CD4-positive, alpha-beta T cell treated with Interleukin-21 for 1 hour (primary cell): ENCODE measurements around the gene DGKB.

Experiments used
- DNase-seq: peaks from one replicate; pipeline ENCODE4 v3.0.0-alpha.2; 2020

DGKB gene

DNA sequence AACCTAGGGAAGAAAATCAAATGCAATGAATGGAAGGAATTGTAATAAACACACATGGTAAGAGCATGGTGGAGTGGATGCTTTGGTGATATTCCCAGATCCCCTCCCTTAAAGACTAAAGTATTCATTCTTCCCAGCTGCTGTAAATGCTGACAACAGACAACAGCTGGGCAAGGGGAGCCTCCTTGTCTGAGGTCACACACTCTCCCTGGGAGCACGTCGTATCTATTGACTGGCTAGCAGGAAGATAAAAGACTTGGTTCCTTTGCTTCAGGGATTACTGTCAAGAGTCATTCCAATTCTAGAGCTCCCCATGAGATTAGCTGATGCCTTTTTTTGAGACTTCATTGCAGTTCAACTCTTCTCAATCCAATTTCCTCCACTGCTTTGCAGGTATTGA, 469.6 kb downstream of the DGKB start:
- DNase-seq, result no peak

DNA sequence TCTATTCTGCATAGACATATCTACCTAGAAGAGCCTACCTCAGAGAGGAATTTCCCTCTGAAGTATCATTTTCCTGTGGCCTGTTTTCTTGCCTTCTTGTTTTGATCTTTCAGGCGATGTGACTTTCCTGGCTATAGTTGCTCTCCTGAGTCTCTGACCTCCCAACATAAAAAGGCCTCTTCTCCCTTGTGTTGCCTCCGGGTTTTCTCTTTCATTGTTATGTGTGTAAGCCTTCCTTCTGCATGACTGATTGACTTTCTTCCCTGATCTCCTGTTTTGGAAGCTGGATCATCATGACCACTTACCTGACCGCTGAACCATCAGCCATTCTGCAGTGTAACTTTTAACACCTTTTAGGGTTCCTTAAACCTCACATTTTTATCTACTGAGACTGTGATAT, 471.6 kb downstream of the DGKB start:
- DNase-seq, result no peak

DNA sequence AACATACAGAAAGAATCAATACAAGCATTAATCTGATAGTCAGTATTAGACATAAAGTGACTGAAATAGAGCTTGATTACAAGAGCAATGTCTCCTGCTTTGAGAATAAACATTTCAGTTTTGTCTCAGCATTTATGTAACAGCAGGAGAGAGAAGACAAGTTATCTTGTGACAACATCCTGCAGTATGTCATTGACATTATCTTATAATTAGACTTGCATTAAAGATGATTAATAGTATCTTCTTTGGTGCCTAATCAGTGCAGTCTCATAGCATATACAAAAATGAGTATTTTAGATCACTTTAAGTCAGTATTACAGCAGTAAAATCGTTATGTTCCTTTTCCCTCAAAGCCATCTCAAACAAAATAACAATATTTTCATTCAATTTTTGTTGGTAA, 477.0 kb downstream of the DGKB start:
- DNase-seq, result no peak

DNA sequence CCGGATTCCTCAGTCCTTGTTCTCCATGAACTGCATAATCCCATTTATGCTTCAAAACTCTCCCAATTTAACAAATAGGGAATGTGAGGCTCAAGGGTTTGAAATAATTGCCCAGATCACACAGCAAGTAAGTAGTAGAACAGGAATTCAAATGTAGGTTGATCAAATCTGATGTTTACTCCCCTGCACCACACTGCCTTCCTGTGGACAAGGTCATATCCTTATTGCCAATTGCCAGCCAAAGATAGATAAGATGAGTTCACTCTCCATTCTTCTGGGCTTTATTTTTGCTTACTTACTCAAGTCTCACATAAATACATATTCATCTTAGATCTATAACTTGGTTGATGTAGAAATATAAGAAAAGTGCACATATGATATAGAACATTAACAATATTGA, 477.9 kb downstream of the DGKB start:
- no peak for DNase-seq

DNA sequence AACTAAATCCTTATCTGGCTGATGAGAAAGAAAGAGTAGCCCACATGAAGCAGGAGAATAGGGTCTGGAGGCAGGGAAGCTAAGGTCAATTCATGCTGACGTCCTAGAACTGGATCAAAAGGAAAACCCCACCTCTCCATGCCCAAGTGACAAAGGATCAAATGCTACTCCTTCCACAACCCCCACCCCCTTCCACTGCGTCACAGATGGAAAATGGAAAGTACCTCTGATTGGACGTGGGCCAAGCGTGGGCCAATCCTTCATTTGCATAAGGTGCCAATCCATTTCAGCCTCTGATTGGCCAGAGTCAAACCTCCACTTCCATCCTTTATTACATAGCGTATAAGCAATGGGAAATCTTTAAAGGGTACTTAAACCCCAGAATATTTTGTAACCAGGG, 481.8 kb downstream of the DGKB start:
- DNase-seq, result no peak

DNA sequence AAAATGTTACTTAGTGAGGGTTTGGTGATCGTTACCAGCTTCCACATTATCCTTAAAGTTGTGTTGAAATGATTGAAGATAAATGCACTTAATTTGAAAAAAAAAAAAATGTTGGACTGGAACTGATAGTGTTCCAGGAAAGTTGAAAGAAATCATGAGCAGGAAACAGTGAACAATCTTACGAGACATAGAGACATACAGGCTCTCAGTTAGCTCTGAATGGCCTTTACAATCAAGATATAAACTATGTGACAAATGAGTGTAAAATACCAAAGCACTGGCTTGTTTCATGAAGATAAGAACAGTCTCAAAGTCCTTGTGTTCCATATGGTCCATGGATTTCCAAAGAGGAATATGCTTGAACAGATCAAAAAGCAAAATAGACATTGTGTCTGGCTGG, 483.0 kb downstream of the DGKB start:
- no peak for DNase-seq

DNA sequence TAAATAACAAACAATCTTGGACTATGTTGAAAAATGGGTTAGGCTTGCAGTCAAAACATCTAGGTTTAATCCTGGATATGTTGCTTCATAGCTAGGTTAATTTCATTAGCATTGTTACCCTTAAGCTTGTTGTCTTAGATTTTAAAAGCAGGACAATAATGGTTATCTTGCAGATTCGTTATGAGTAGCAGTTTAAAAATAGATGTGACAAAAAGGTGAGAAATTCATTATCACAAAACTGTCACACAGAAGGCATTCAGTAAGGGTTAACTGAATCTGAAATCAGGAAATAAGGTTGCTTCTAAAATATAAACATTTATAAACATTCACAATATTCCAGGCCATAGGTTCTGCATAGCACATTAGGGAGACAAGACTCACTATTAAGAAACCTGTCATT, 483.9 kb downstream of the DGKB start:
- DNase-seq, result no peak

DNA sequence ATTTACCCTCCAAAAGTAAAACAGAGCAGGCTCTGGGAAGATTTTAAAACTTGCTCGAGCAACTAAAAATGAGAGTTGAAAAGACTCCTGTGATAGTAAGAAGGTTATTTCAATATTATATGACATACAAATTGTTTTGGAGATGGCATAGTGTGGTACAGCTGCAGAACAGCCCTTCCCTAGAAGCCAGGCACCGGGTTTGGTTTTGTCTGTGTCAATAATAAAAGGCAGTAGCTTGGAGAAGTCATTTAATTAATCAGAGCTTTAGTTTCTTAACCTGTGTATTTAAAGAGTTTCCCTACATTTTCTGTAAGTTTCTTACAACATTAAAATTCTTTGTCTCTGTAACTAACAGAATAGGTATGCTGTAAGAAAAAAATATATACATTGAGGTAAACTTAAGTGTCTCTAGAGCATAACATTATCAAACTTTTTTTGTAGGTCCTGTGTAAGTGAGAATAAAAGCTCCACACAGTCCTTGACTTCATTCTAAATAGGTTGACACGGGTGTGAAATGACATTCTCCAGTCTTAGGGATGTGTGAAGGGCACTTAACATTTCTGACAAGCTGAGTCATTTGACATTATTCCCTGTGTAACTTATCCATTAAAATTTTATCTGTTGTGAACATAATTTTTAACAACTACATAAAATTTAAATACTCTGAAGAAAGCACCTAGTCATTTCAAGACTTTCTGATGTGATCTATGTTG, 488.1 kb downstream of the DGKB start:
- no peak for DNase-seq

DNA sequence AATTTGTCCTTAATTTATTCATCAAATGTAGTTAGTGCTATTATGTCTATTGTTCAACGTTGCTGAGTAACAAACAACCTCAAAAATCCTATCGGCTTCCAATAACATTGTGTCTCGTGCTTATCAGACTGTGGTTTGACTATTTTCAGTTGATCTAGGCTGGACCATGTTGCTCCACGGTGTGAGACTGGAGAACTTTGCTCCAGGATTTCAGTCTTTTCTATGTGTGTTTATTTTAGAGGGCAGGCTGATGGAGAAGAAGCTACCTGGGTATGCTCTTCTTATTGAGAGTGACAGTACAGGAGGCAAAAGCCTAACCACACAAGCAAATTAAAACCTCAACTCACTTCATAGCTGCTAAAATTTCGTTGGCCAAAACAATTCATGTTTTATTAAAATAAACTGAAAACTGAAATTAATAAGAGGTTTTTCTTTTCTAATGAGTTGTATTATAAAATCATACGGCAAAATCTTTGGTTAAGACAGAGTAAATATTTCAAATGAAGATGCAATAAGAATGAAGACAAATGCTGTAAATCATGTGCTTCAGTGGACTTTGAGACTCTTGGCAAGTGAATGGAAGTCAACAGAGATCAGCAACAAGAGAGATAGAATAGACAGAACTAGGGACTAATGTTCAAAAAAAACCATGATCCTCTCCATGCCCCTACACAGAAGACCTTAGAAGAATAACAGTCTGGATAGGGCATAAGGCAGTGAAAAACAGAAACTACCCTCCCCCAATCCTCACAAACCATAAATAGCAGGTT, 495.1 kb downstream of the DGKB start:
- no peak for DNase-seq

DNA sequence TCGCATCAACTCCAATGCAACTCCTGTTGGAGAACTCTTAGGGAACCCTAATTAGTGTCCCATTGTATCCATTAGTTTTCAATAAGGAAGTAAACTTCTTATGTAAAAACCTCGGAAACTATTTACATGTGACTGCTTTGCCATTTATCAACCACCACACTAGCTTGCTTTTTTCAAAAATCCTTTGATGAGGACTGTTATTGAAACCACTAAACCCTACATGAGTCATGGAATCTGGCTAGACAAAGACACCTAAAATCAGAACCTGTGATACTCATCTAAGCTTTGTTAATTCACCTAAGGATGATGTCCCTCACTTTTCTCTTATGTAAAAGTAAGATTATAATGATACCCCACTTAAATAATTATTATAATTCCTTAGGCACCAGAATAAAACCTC, 499.0 kb downstream of the DGKB start:
- DNase-seq, result no peak

DNA sequence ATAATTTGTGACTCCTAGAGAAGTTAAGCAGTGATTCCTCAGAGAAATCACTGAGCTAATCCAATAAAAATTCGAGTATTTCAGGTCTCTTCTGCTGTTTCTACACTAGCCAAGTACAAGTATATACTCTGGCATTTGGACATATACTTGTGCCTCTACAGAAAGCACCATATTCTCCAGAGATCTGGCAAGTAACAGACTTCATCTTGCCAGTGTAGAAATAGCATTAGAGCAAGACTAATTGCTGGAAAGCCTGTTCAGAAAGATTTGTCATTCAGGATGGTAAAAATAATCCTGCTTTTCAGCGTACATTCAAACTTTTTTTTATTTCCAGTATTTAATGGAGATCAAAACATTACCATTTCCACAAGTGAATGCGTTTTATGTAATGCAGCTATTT, 502.3 kb downstream of the DGKB start:
- no peak for DNase-seq

DNA sequence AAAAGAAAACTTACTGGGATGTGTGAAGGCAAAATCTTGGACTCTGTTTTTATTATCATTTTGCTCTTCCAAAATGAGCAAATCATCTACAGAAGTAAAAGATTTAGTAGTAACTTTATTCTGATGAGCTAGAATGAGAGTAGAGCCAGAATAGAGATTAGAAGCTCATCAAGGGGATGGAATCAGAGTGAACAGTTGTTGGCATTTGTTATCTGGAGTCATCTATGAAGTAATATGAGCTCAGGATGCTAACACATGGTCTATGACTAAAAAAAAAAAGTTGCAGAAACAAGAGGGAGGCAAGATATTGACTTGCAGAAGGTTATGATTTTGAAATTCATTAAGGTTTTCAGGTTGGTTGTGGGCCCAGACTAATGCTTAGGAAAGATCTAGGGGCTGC, 504.0 kb downstream of the DGKB start:
- no peak for DNase-seq

DNA sequence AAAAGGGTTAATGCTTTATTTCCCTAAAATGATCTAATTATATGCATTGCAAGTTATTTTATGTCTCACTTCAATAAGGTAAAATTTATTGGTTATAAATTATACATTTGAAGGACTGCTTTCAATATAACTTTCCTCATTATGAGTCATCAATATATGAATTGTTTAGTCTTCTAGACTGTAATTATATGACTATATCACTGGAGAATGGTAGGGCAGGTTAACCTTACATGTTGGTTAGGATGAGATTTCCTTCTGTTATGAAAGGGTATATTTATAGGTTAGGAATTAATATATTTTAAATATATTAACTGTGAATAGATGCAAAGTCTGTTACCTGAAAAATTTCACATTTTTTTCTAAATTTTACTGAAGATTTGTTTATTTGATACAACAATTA, 506.7 kb downstream of the DGKB start:
- DNase-seq, result no peak

DNA sequence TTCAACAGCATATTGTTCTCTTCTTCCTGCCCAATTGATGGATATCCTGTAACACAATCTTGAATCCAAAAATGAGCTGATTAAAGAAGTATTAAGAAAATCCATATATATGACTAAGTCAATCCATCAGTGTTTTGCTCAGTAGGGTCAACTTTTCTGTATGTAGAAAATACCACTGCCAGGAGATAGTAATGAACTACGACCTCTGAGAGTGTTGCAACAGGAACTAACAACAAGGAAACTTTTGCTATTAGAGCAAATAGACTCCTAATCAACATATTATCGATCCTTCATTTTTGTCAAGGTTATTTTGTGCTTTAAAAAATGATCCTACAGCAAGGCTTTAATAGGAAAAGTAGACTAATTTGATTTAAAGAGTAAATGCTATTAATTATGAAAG, 507.8 kb downstream of the DGKB start:
- no peak for DNase-seq

DNA sequence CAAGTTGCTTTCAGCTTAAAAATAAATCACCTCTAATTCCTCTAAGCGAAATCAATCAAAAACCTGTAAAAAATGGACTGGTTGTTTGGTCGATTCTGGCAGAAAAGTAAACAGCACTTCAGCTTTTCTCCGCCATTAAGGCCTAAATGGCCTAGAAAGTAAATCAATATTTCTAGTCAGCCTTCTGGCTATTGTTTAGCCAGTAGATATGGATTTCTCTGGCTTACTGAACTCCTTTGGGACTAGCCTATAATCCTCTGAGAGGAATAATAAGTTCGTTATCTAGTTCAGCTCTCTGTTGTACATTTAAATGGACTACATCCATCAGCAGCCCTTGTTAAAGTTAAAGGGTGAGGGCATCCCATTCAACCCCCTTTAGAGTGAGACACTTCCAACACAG, 513.0 kb downstream of the DGKB start:
- no peak for DNase-seq

DNA sequence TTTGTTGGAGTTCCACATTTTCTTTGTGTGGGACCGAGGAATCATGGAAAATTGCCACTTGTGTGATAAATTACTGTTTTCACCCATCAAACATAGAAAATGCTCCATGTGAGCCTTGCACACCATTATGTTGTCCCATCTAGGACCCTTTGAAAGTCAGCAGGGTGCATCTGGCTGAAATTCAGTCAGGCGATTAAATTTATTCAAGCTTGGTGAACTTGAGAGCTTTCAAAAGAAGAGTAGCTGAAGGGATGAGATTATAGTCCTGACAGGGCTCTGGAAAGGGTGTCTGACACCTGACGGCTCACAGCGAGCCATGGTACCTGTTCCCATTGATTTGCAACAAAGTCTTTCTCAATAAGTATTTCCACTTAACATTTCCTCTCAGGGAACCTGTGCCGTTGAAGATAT, 513.4 kb downstream of the DGKB start:
- DNase-seq, result no peak

DNA sequence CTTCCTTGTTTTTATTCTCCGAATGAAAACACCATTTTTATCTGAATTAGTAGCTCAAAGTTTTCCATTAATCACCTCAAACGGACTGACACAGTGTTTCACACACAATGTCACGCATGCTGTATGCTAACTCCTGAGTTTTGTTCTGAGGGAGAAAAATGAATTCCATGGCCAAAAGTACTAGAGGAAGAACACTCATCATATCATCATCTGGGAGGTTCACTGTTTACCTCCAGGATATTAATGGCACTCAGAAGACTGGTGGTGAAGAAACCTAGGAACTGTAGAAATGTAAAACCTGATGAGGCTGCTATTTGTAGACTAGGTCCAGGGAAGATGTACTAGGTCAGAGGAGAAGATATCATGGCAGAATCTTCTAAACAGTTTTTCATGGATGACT, 517.5 kb downstream of the DGKB start:
- no peak for DNase-seq

DNA sequence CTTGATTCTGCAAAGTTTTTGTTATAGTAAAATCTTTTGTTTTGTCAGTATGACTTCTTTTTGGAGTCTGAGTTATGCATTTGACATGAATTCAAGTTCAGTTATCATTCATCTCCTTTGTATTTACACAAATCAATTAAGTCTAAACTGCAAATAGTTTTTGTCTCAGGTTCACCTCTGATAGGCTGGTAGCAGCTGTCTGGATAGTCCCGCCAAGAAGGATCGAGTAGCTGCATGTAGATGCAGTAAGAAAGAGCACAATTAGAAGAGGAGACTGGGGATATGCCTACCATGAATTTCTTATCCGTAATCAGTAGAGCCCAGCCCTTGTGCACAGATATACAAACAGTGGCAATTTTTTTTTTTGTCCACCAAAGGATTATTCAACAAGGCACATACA, 520.6 kb downstream of the DGKB start:
- no peak for DNase-seq

DNA sequence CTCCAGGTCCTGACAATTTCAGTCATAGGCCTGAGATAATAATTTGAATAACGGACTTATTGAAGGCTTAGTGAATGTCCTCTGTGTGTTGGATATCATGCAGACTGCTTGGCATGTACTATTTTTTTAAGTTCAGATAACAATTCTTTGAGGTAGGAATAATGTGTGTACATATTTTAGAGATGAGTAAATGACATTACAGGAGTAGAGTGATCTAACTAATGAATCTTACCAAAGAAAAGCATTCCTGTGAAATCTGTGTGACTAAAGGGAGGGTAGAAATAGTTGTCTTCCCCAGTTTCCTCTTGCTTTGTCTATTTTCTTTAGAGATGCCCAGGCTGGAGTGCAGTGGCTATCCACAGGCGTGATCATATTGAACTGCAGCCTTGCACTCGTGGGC, 521.2 kb downstream of the DGKB start:
- DNase-seq, result no peak

DNA sequence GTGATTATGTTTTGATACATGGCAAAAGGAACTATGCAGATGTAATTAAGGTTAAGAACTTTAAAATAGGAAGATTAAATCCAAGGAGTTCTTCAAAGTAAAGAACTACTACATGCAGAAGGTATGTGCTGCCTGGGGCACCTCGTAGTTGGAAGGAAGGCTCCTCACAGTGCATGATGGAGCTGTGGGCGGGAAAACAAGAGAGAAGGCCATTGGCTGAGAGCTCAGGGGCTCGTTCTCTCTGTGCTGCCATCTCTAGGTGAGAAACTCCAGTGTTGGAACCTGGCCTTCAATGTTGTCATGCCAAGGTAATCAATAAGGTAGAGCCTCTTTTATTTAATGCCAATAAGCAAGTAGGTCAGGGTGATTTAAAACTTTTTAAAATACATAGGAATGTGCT, 521.7 kb downstream of the DGKB start:
- no peak for DNase-seq

DNA sequence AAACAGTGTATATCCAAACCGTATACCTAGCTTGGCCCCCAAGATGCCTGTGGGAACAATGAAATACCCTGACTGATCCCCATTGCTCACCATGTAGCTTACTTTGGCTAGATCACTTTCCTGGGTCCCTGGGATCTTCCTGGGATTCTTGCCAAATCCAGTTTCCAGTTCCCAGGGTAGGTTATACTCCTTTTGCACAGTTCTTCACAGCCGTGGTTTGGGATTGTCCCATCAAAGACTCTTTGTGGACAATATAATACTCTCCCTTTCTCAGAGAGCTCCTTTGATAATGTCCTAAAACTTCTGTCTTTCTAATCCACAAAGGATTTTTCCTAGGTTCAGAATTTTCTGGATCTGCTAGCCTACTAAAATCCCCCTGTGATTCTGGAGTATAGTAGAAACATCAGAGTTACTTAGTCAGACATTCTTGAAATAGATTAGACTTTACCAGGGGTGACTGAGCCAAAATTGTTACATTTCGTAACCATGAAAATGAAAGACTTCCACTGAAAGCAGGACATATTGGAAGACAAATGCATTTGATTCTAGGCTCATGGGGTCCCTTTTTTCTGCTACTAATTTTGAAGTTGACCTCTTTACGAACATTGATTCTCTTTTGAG, 524.8 kb downstream of the DGKB start:
- DNase-seq, result no peak

DNA sequence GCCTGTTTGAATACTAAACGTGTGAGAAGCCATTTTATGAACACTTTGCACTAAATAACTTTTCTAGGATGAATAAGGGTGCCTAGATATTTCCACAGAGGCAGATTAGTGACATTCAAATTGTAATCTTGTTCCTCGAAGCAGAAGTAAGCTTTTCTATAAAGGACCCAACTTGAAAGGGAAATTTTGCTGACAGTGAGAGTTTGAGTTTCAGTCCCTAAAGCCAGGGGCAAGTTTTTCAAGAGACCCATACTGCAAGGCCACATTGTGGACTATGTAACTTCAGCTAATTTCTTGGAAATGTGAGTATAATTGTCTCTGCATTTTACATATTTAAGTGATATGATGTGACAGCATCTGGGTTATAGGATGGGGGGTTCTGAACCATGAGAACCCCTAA, 525.8 kb downstream of the DGKB start:
- DNase-seq, result no peak

DNA sequence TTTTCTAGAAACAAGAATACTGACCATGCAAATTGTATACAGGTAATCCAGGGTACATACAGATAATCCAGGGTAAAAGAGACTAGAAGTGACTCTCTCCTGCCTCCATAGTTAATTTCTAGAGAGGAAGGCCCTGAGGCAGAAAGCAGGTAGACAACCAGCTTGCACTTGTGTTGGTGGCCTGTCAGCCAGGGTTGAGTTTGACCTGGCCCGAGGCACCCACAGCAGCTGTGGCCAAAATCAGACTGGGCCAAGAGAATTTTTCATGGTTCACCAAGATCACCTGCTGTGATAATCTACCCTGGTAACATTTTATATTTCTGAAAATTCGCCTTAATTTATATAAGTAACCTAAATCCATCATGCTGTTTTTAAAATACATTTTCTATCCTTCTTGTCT, 526.6 kb downstream of the DGKB start:
- DNase-seq, result no peak

DNA sequence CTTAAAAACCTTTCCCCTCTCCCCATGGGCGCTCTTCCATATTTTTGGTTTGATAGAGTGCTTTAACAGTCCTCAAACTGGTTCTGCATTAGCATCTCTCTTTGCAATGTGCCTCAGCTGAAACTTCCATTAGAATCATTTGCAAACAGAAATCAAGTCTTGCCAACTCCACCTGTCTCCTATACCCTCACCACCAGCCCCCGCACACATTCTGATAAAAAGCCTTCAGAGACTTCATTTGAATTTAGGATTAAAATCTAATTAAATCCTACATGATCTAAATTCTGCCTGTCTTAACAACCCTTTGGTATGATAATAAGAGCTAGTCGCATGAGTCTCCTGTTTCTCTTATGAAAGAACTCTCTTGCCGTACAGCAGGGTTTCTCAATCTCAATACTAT, 528.2 kb downstream of the DGKB start:
- no peak for DNase-seq

DNA sequence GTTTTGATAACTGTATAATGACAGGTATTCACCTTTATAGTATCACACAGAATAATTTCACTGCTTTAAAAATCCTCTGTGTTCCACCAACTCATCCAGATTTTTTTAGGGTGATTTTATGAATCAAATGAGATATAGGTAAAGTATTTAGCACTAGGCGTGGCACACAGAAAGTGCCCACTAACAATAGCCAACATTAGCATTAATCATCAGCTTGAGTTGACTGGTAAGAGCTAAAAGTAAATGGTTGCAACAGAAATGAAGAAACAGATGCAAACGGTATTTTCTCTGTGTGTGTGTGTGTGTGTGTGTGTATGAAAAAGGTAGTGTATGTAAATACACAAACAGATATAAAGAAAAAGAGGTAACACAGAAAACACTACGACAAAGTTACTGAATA, 534.3 kb downstream of the DGKB start:
- no peak for DNase-seq
